ENCODE data around the gene RIMS1.

RIMS1 gene

DNA sequence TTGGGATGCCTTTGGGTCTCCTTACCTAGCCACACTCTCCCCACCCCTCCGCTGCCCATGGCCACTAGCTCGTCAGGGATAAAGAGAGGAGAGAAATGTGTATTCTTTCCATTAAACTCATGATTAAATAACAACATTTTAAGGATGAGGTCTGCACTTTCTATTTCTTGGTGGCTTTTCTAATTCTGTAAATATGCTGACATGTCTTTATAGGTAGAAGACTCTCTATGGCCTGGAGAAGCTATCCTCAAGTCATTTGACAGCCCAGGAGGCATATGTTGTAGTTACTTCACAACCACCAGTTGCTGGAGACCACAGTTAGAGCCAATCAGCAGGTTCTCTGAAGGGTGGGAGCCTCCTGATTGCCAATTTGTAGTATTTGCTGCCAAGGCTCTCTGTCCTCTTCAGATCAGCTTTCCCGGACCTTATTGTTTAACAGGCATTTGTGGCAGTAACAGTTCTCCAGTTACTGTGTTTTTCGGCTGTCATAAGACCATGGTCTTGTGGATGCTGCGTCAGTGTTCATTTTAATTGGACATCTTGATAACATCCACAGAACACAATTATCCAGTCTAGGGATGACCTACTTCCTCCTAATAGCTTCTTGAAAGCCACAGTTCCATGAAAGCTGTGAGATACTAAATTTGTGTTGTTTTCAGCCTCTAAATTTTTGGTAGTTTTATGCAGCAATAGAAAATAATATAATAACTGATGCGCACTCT, 530.6 kb downstream of the RIMS1 start:
- no peak for DNase-seq (ENCODE audit: low spot score)

DNA sequence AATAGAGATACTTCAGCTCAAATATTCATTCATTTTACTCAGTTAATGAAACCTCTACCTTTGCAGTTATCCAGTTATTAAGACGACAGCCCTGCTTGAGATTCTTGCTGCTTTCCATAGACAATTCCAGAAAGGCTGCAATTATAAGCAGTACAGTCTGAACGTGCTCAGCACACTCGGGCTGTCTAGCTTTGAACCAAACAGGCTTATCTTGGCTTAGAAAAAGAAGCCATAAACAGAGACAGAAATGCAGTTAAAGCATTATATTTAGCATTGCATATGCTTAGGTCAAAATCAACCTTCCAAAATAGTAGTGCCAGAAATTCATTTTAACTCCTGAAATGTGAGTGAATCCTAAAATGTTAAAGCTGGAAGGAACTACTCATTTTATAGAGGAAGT, 531.4 kb downstream of the RIMS1 start:
- DNase-seq (ENCODE audit: low spot score), result no peak

DNA sequence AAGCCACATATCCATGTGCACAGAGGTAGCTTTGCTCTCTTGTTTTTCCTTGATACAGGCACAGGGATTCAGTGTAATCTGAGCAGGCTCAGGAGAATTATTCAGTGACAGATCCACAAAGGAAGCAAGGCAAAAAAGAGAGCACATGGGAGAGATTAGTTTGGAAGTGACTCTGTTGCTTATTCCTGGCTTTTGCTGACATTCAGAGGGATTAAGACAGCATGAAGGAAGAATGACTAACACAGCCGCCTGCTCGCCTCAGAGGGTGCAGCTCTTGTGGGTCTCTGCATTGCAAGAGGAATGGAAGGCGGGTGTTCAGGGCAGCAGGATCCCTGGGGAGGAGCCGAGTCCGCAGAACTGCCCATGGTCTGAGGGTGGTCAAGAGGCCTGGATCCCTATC, 532.1 kb downstream of the RIMS1 start:
- DNase-seq (ENCODE audit: low spot score), result no peak

DNA sequence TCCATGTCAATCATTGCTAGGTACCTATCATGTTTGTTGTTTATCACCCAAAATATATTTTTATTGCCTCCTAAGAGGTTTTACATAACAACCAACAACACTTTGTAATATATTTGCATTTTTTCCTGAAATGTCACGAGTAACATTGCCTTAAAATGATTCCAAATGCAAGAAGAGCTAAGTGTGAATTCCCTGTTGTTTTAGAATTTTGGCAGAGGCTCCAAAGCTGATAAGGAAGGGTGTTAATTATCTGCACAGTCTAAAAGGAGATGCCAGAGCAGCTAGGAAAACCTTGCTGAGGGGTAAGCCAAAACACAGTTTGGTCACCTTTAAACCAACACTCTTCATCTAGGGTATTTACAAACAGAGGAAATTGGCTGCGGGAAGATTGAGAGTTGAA, 533.6 kb downstream of the RIMS1 start:
- no peak for DNase-seq (ENCODE audit: low spot score)

DNA sequence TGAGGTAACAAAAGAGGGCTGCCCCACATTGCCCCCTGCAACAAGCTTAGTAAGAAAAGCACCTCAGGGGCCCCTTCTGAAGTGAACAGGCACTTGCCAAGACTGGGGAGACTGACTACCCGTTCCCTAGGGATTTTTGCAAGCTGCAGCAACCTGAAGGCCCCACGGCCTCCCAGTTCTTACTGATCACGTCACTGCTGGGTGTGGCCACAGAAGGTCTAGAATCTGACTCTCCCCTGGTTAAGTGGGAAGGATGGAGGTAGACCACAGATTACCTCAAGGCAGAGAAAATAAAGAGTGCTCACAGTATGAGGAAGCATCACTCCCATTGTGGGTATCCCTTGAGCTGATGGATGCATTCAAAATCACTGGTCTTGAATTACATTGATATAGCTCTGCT, 534.1 kb downstream of the RIMS1 start:
- no peak for DNase-seq (ENCODE audit: low spot score)

DNA sequence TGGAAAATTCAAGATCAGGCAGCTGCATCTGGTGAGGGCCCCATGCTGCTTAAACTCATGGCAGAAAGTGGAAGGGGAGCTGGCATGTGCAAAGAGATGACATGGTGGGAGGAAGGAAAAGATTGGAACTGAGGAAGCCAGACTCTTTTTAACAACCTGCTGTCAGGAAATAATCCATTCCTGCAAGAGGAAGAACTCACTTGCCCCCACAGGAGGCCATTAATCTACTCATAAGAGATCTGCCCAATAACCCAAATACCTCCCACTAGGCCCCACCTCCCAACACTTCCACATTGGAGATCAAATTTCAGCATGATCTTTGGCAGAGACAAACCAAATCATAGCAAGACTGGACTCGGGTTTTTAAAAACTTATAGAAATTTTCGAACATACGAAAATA, 535.0 kb downstream of the RIMS1 start:
- DNase-seq (ENCODE audit: low spot score), result no peak

DNA sequence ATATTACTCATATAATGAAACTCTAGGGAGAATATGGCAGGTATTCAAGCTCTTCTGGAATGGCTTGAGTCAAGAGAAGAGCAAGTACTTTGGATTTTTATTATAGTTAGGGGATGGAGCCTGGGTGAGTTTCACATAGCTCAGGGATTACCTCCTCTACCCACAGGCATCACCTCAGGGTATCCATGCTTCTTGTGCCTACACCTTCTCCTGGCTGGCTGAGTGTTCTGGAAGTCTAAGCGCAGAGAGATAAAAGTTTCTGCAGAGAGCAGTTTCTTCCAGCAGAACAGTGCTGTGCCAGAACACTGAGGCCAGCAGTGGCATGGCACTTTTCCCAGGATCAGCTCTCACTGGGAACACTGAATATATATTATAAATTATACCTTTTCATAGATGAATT, 535.8 kb downstream of the RIMS1 start:
- DNase-seq (ENCODE audit: low spot score), result no peak

DNA sequence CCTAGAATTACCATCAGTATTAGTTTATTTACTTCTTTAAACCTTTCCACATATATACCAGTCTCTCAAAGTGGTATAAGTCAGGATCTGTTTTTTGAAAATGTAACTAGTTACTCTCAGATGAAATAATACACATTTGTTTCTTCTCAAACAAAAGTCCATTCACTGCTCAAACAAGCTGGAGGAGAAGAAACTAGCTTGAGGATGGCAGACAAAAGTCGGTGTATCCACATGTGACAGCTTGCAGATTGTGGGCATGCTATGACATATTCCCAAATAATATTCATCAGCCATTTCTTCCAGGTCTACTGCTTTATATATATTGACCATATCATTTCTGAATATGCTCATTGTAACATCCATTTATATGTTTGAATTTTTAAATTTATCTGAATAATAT, 538.1 kb downstream of the RIMS1 start:
- no peak for DNase-seq (ENCODE audit: low spot score)

DNA sequence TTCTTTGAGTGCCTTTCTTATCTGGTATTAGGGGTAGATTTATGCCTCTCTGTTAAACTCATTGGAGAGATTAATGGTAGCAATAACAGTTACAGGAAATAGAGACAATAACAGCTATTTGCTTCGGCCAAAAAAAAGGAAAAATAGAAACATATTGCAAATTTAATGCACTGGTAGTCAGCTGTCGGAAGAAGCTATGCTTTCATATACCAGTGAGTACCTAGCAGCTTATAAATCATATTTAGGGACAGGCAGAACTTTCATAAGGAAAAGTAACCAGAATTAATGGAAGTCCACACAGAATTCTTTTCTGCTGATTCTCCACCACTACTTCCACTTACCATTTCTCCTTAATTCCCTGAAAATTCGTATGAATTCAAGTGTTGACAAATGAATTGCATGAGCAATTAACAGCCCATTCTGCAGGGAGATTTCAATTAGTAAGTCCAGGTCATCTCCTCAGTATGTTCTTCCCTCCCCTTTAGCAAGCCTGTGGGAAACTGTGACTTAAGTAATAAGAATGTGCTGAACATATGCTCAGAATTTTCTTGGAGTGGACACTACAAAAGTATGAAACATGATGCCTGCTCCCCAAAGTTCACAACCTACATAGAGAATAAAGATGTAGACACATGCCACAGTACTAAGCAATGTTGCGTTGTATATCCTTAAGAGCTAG, 538.8 kb downstream of the RIMS1 start:
- DNase-seq (ENCODE audit: low spot score), result no peak

DNA sequence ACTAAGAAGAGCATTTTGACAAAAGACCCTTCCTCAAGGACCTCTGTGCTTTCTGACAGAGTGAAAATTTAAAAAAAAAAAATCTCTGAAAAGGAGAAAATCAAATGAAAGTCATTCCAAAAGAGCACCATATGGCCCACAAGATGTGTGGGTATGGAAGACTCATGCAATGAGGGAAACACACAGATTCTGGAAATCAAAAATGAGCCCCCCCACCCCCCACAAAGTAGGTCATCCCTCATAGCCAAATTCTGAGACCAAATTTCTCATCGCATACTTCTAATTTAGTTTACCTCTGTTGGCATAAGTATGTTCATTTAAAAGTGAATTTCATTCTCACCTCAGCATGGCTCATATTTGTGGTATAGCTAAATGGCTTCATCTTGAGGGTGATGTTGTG, 554.3 kb downstream of the RIMS1 start:
- no peak for DNase-seq (ENCODE audit: low spot score)

DNA sequence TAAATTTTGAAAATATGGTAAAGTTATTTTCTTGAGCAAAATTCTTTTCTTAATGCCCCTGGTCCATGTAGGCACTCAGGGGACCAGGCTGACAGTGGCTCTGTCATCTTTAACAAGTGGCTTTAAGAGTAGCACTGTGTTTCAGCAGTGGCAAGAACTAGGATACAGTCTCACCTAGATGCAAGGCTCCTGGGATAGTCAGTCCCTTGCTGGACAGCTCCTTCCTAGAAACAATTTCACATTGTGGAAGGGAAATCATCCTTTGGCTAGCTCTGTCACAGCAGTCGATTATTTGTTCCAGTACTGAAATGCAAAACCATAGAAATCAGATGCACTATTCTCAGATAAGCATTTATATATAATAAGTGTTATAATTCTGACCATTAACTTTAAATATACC, 560.1 kb downstream of the RIMS1 start:
- DNase-seq (ENCODE audit: low spot score), result no peak
